Retinal pigment epithelial cell (primary cell): ENCODE results near the gene POMP.

Experiments
- DNase-seq: peaks from one replicate; pipeline ENCODE4 v3.0.0-alpha.2; 2010; ENCODE audit warnings: low read depth
- H3K4me3 ChIP-seq: 2 replicates; pipeline ENCODE4 v1.5.1; 2011; ENCODE audit warnings: mild to moderate bottlenecking, low read length, control low read depth, moderate library complexity
- TF ChIP-seq, protein P1 (sequence below): conservative IDR thresholded peaks from 2 replicates; pipeline ENCODE4 v1.5.1; 2011; ENCODE audit warnings: low read depth, low read length, control low read depth, inconsistent platforms

Gene POMP

DNA sequence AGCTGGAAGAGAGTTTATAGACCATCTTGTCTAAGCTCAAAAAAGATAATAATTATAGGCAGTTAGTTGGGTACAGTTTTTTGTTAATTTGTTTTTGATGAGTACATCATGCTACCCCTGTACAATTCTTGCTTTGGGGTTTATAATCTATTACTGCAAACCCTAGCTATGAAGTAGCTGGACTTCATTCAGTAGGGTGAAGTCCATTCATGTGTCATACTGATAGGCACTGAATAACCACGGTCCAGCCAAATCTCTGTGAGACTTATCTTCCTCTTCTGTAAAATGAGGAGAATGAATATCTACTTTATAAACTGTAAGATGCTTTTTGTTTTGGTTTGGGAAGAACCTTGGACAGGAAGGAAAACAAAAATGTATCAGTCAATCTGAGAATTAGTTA lies 40.3 kb downstream of the POMP start:
- DNase-seq = no peak
- no peak overlapping the region for H3K4me3 ChIP-seq
- TF ChIP-seq, protein P1, sequence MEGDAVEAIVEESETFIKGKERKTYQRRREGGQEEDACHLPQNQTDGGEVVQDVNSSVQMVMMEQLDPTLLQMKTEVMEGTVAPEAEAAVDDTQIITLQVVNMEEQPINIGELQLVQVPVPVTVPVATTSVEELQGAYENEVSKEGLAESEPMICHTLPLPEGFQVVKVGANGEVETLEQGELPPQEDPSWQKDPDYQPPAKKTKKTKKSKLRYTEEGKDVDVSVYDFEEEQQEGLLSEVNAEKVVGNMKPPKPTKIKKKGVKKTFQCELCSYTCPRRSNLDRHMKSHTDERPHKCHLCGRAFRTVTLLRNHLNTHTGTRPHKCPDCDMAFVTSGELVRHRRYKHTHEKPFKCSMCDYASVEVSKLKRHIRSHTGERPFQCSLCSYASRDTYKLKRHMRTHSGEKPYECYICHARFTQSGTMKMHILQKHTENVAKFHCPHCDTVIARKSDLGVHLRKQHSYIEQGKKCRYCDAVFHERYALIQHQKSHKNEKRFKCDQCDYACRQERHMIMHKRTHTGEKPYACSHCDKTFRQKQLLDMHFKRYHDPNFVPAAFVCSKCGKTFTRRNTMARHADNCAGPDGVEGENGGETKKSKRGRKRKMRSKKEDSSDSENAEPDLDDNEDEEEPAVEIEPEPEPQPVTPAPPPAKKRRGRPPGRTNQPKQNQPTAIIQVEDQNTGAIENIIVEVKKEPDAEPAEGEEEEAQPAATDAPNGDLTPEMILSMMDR = no peak

DNA sequence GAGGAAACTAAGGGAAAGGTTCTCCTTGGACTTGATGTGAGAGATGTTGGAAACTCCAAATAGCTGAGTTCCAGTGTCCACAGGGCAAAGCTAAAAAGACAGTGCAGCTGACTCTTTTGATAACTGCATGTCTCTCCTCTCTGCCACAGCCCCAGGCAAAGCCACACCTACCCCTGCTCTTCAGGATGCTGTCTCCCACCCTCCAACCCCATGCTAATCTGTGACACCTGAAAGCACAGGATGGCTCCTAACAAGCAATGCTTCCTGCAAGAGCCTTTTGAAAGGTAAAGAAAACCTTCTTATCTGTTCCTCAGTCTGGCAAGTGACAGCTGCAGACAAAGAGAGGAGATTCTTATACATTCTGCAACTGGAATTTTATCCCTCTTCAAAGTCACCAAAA lies 45.4 kb downstream of the POMP start:
- H3K4me3 ChIP-seq = no peak overlapping the region
- TF ChIP-seq, protein P1 = no peak
- no peak for DNase-seq

DNA sequence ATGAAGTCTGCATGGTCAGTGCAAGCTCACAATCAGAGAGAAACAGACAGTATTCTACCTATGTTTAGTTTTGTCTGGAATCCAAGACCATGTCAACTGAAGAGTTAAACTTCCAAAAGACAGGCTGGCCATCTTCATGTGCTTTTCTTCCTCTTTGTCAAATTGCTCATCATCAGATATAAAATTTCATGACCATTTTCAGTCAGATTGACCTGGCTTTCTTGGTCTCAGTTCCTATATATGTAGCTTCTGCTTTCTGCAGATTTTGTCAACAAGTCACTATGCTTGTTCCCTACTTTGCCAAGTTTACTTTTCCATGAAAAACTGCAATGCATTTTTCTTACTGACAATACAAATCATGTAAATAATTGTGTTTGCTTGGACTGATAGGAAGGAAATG lies 46.0 kb downstream of the POMP start:
- TF ChIP-seq, protein P1 = no peak
- DNase-seq = no peak

DNA sequence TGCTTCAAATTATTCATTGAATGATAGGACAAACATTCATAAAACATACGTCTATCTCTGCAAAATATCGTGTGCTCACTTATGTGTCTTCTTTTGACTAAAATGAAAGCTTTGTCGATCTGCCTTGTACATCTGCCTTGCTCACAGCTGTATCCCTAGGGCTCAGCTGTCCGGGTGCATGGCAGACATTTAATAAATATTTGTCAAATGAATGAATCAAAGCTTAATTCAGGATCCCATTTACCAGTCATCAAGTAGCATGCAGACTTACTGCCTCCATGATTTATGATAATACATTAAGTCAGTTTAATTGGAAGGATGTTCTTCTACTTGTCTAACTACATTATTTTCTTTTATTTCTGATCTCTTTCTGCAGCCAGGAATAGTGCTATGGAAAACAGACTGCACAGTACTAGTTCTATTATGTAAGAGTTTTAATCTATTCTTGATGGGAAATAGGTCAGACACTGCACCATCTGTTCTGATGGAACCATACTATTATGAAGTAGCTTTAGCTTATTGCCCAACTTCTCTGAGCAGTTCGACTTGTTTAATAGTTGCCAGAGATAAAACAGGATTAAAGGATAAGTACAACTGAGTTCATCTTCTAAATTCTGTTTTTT lies 46.6 kb downstream of the POMP start:
- no peak overlapping the region for H3K4me3 ChIP-seq
- DNase-seq = no peak
- TF ChIP-seq, protein P1 = no peak

More for the DNA sequence above, 46.0 kb downstream of the POMP start:
- no peak overlapping the region for H3K4me3 ChIP-seq

DNA sequence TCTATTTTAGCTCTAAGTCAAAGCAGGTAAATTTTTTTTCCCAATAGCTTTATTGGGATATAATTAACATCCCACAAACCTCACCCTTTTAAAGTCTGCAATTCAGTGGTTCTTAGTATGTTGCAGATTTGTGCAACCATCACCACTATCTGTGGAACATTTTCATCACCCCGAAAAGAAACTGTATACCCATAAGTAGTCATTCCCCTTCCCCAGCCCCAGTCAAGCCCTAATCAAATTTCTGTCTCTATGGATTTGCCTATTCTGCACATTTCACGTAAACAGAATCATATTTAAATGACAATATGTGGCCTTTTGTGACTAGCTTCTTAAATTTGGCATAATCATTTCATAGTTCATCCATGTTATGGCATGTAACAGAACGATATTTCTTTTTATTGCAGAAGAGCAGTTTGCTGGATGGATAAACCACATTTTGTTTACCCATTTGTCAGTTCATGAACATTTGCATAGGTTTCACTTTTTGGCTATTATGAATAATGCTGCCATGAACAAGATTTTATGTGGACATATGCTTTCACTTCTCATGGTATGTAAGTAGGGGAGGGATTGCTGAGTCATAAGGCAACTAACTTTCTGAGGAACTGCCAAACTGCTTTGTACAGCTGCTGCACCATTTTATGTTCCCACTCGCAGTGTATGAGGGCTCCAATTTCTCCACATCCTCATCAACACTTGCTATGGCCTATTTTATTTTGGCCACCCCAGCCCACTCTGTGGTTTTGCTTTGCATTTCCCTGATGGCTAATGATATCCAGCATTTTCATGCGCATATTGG lies 48.9 kb downstream of the POMP start:
- no peak overlapping the region for H3K4me3 ChIP-seq
- DNase-seq = no peak

DNA sequence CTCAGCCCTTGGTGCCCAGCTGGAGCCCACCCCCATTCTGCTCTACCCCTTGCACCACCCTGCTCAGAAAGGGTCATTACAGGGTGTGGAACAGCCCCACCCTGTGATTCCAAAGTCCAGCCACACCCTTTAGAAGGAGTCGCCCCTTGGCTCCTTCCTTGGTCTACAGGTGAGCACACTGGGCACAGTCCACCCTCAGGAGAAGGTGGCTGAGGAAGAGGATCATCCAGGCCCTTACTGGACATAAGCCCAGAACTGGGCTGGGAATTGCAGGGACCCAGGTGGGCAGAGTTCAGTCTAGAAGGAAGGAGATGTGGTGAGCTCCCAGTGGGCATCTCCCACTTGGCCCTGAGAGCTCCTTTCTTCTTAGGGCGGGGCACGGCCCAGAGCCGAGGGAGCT lies 51.2 kb downstream of the POMP start:
- no peak for DNase-seq
- H3K4me3 ChIP-seq = no peak overlapping the region
- TF ChIP-seq, protein P1 = no peak

More for the DNA sequence above, 48.9 kb downstream of the POMP start:
- TF ChIP-seq, protein P1 = no peak

DNA sequence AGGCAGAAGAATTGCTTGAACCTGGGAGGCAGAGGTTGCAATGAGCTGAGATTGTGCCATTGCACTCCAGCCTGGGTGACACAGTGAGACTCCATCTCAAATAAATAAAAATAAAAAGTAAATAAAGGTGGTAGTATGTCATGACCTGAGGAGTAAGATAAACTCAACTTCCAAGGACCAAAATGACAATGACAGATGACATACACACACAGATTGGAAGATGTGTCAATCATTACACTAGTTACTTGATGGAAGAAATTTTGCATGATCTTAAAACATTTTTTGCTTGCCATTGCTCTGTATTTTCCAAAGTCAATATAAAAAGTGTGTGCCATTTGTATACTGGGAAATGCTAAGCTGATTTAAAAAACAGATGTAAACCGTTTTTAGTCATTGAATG lies 55.7 kb downstream of the POMP start:
- H3K4me3 ChIP-seq = no peak overlapping the region
- TF ChIP-seq, protein P1 = no peak
- no peak for DNase-seq
